Lower lobe of right lung (tissue), 2 donors: ENCODE data around the gene CREG1. TPM values are rescaled to one million over a fixed set of nuclear protein-coding genes. Genes with fewer than 3 reads are reported as not detected.

Source experiments
- ATAC-seq, 2 donors: fragments of 200-7000 bp; cut with Tn5 transposase; one replicate each; pipeline ENCODE4 v1.9.1; 2020 to 2022; ENCODE audit warnings: mild to moderate bottlenecking in 2 of 2, moderate library complexity in 2 of 2
- DNase-seq: peaks from one replicate; pipeline ENCODE4 v3.0.0-alpha.2; 2020
- H3K27ac ChIP-seq: fragments of 200-600 bp; one replicate; pipeline ENCODE4 v1.8.0; 2022
- H3K27me3 ChIP-seq: fragments of 200-600 bp; one replicate; pipeline ENCODE4 v1.8.0; 2022; ENCODE audit warnings: low read depth
- H3K36me3 ChIP-seq: fragments of 200-600 bp; one replicate; pipeline ENCODE4 v1.8.0; 2022; ENCODE audit warnings: mild to moderate bottlenecking
- H3K4me1 ChIP-seq: fragments of 200-600 bp; one replicate; pipeline ENCODE4 v1.8.0; 2022
- H3K4me3 ChIP-seq: fragments of 200-600 bp; one replicate; pipeline ENCODE4 v1.8.0; 2022; ENCODE audit warnings: mild to moderate bottlenecking
- H3K9me3 ChIP-seq: fragments of 200-600 bp; one replicate; pipeline ENCODE4 v1.8.0; 2022
- CTCF ChIP-seq: fragments of 200-600 bp; IDR thresholded peaks from one replicate; pipeline ENCODE4 v1.8.0; 2022; ENCODE audit warnings: antibody characterized with exemption, mild to moderate bottlenecking
- intact Hi-C: fragments of 100-400 bp; cut with DNase I; formaldehyde crosslinking; loops from one replicate; pipeline ENCODE4 v1.11.0; 2022
- total RNA-seq: library from RNA; stranded (reverse); fragmentation: NEBNext Ultra II Directional; extraction: Animal tissue kit (Norgen Biotek cat#: 25700); gene quantifications from one replicate; pipeline ENCODE4 v1.2.1, GENCODE V29; 2021
- donor health status: DM: no; HTN: yes; CAD: no; lungs with severe emphysema.

The CREG1 gene
- total RNA-seq, 1 donor from 2014 or later, result 161 TPM

- Histone ChIP-seq H3K4me3 (peak within 1 kb of the TSS; percentile 39), H3K27me3 (no peaks in the 10 kb centered on the region), H3K4me1 (no peaks in the 10 kb centered on the region), H3K27ac (peak within 1 kb of the TSS; percentile 58), H3K36me3 (no peaks in the 10 kb centered on the region), H3K9me3 (no peaks in the 10 kb centered on the region)
- DNase-seq, result no peak
- peak; percentile 54 to 62 for ATAC-seq
- TF ChIP-seq CTCF, result no peak
- intact Hi-C loops, result no loop called here
Measured at GRCh38 chr1:167518331-167518700, 35.2 kb downstream of the CREG1 start, which contains the start of gene CD247. TSS of gene CD247 (minus strand) at chr1:167518529. CDS start at chr1:167518465, 64 bp downstream.

GRCh38 chr1:167517535-167518330, 35.8 kb downstream of the CREG1 start:
- no peaks in the 10 kb centered on the region for H3K9me3 ChIP-seq
- DNase-seq, result peak; percentile 47

GRCh38 chr1:167516404-167517388, 36.9 kb downstream of the CREG1 start:
- intact Hi-C loops, result no loop called here
- no peaks in the 10 kb centered on the region for H3K4me1 ChIP-seq
- H3K27me3 ChIP-seq, result no peaks in the 10 kb centered on the region
- ATAC-seq (peak; percentile 20 to 33), DNase-seq (no peak)
- no peaks in the 10 kb centered on the region for H3K36me3 ChIP-seq
- peak overlapping the region; percentile 58 for H3K27ac ChIP-seq
- TF ChIP-seq CTCF, result no peak
- H3K9me3 ChIP-seq, result no peaks in the 10 kb centered on the region
- peak overlapping the region; percentile 39 for H3K4me3 ChIP-seq

More at GRCh38 chr1:167517535-167518330, 35.8 kb downstream of the CREG1 start:
- peak overlapping the region; percentile 58 for H3K27ac ChIP-seq
- H3K4me1 ChIP-seq, result no peaks in the 10 kb centered on the region
- intact Hi-C loops, result no loop called here
- peak; percentile 76 to 83 for ATAC-seq
- no peaks in the 10 kb centered on the region for H3K36me3 ChIP-seq
- H3K4me3 ChIP-seq, result peak overlapping the region; percentile 39
- no peaks in the 10 kb centered on the region for H3K27me3 ChIP-seq
- no peak for TF ChIP-seq CTCF

- Histone ChIP-seq H3K4me1 (no peaks in the 10 kb centered on the region), H3K27me3 (no peaks in the 10 kb centered on the region), H3K4me3 (peak overlapping the region; percentile 39), H3K27ac (peak overlapping the region; percentile 4), H3K36me3 (no peaks in the 10 kb centered on the region), H3K9me3 (no peaks in the 10 kb centered on the region)
- no peak for TF ChIP-seq CTCF
- DNase-seq (no peak), ATAC-seq (no peak)
- intact Hi-C loops, result no loop called here
Measured at GRCh38 chr1:167515893-167516321, 37.7 kb downstream of the CREG1 start.

DNA sequence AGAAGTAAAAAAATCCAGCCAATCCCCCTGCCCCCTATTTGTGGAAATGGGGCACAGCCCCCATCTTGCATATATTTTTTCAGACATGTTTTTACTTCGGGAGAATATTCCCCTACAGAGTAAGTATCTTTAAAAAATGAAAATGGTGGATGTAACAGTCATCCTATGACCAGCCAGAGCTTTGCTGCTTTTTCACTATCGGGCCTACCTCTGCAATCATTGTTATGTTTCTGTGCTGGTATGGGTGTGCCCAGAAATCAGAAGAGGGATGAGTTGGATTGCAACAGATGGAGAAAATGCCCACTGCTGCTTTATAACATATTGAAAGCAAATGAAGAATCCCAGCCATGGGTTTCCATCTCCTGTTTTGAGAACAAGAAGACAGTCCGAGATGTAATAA, 38.1 kb downstream of the CREG1 start:
- intact Hi-C loops, result no loop called here

More for the DNA sequence above, 38.1 kb downstream of the CREG1 start:
- H3K36me3 ChIP-seq, result no peaks in the 10 kb centered on the region
- DNase-seq (no peak), ATAC-seq (no peak)
- no peak for TF ChIP-seq CTCF
- H3K27me3 ChIP-seq, result no peaks in the 10 kb centered on the region
- H3K9me3 ChIP-seq, result no peaks in the 10 kb centered on the region
- no peak overlapping the region for H3K27ac ChIP-seq
- H3K4me3 ChIP-seq, result no peak overlapping the region
- H3K4me1 ChIP-seq, result no peaks in the 10 kb centered on the region
